SHP77 (cell line): ENCODE data around the gene ZBED5.
A peak's percentile ranks its signal among the peaks of the same experiment; 100 is the strongest.
"Not testable (repeated sequence)": the region's sequence is repeated elsewhere in the genome, so short reads cannot be mapped to it uniquely, and the experiment has no call there.

Source experiments
- DNase-seq, 2 experiments: peaks; one replicate each; lab custom pipeline; 2025; lab: John Stamatoyannopoulos, UW

ZBED5 gene

GRCh38 chr11:10857709-10858438, at the start of gene ZBED5:
ZBED5 (minus strand) TSS chr11:10858053; CDS start chr11:10854945, 3,108 bp downstream.
- peak; percentile 79 to 84 for DNase-seq

- no peak for DNase-seq
Observed at GRCh38 chr11:10906521-10906920, 48.7 kb upstream of the ZBED5 start.

DNA sequence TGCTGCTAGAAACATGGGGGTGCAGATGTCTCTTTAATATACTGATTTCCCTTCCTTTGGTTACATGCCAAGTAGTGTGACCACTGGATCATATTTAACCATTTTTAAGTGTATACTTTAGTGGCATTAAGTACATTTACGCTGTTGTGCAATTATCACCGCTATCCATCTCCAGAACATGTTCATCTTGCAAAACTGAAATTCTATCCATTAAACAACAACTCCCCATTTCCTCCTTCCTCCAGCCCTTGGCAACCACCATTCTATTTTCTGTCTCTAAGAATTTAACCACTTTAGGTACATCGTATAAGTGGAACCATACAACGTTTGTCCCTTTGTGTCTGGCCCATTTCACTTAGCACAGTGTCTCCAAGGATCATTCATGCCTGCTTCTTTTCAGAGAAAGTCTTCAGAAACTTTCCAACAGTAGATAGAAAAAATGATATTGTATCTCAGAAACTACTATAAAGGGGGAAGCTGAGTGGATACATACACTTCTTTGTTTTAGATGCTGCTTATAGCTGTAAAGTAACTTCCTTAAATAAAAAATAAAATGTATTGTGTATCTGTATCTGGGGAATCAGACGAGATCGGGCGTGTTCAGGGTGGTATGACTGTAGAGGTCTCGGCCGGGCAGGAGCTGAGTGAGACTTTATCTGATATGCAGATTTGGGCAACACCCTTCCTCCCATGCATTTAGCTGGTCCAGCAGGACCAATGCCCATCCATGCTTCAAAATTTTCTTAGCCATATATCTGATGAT, 44.6 kb upstream of the ZBED5 start:
- DNase-seq, result no peak

GRCh38 chr11:10900681-10901415, 43.0 kb upstream of the ZBED5 start:
- DNase-seq, result no peak

DNA sequence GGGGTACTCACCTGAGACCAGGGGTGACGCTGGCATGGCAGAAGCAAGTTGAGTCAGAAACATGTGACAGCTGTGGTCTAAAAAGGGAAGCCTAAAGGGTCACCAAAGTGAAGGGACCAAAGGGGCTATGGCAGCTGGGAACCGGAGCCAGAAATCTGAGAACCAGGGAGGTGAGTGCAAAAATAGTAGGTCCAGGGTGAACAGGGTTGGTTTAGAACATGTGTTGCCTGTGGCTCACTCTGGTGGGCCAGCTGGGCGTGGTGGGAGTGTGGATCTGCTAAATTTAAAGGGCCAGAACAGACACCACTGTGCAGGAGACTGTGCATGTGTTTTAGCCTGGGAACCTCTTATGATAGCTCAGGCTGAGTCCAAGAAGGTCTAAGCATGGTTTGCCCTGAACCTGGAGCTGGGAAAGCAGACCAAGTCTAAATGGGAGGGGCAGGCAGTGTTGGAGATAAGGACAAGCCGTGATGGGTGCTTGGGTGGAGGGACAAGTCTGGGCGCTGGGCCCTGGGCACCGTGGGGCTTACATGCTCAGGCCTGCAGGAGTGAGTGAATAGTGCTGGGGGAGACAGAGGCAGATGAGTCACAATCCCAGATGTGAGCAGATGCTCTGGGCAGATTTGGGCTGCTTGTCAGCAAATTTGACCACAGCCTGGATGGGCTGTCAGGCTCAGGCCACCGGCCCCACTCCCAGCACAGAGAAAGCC, 41.4 kb upstream of the ZBED5 start:
- DNase-seq, result no peak

GRCh38 chr11:10898763-10899025, 40.8 kb upstream of the ZBED5 start:
- no peak for DNase-seq

DNA sequence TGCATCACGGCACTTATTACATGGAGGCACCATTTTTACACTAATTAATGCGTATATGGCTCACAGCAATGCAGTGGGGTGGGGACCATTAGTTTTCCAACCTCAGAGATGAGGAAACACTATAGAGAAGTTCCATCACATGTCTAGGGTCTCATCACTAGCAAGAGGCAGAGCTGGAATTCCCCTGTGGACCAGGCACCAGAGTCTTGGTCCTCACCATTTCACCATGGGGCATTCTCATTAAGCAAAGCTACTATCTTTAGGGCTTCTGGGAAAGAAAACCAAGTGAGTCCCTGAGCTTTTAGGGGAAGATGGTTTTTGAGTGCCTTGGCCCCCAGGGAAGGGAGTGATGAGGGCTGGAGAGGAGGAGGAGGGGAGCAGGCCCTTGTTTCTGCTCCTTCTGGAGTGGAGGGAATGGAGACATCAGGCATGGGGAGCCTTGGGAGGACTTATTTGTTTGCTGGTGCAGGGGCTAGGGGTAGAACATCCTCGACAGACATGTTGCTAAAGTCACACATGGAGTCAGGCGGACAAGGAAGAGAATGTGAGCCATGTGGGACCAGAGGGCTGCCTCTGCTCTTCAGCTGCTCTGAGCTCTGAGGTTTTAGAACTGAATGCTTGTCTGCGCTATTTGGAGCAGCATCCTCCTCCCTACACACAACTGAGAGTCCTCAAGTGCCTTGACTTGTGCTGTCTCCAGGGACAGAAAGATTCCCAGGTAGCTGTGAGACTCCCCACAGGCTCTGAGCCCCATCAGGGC, 40.3 kb upstream of the ZBED5 start:
- no peak for DNase-seq

DNA sequence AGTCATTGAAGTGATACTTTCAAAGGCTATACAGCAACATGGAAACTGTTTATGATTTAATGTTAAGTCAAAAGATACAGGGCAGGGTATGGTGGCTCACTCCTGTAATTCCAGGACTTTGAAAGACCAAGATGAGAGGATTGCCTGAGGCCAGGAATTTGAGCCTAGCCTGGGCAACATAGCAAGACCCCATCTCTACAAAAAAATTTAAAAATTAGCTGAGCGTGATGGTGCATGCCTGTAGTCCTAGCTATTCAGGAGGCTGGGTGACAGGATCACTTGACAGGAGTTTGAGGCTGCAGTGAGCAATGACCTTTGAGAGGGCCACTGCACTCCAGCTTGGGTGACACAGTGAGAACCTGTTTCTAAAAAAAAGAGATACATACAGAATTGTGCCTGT, 39.3 kb upstream of the ZBED5 start:
- no peak for DNase-seq

- no peak for DNase-seq
Observed at GRCh38 chr11:10896493-10896892, 38.6 kb upstream of the ZBED5 start.

DNA sequence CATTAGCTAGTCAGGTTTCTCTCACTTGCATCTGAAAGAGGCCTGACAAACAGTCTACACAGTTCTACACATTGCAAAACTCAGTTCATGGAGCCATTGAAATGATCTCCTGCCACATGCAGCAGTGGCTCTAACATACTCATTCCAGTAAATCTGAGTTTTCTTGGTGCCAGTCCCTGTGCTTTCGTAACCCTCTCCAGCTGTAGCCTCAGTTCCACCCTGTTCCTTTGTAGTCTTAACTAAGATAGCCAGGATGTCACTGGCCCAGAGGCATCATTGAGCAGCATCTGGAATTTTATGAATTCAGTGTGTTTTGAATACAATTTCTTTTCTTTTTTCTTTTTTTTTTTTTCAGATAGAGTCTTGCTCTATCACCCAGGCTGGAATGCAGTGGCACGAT, 37.4 kb upstream of the ZBED5 start:
- DNase-seq, result no peak

DNA sequence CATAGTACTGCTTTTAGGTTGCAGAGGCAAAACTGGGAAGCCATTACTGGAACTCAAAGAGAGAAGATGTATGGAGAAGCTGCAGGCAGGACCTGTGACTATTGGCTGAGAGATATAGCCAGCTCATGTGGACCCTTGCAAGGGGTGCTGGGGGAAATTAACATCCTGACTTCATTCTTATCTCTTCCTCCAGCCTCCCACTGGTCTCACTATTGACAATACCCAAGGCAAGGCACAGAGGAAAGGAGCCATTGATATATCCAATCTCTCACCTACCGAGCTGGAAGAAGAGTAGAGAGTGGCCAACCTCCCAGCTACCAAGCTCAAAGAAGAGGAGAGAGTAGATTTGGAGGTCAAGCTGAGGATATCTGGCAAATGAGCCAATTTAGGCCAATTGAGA, 36.8 kb upstream of the ZBED5 start:
- no peak for DNase-seq

GRCh38 chr11:10893714-10894151, 35.9 kb upstream of the ZBED5 start:
- no peak for DNase-seq

GRCh38 chr11:10892250-10892649, 34.4 kb upstream of the ZBED5 start:
- DNase-seq, result no peak

GRCh38 chr11:10891151-10891720, 33.4 kb upstream of the ZBED5 start:
- no peak for DNase-seq

GRCh38 chr11:10890083-10890482, 32.2 kb upstream of the ZBED5 start:
- not testable (repeated sequence) for DNase-seq

GRCh38 chr11:10887307-10887706, 29.5 kb upstream of the ZBED5 start:
- DNase-seq, result no peak

DNA sequence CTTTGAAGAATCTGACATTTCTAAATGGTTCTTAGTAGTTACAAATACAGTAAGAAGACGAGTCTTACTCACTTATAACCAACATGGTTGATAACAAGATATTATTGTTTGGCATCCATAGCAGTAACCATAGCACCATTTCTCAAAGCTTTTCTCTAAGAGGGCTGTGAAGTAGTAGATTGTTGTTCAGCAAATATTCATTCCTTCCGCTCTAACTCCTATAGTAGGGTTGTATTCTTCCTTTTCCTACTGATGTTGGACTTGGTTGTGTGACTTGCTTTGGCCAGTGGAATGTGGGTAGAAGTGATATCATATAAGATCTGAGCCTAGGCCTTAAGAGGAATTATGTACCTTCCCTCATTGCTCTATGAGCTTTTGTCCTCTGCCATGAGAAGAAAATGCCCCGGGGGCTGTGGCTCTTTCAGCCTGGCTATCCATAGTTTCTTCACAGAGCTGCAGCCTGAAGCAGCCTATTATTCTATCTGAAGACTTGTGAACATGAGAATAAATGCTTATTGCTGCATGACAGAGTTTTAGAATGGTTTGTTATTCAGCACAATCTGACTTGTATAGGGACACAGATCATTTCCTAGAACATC, 28.9 kb upstream of the ZBED5 start:
- DNase-seq, result no peak

GRCh38 chr11:10885703-10886363, 28.0 kb upstream of the ZBED5 start:
- no peak for DNase-seq

DNA sequence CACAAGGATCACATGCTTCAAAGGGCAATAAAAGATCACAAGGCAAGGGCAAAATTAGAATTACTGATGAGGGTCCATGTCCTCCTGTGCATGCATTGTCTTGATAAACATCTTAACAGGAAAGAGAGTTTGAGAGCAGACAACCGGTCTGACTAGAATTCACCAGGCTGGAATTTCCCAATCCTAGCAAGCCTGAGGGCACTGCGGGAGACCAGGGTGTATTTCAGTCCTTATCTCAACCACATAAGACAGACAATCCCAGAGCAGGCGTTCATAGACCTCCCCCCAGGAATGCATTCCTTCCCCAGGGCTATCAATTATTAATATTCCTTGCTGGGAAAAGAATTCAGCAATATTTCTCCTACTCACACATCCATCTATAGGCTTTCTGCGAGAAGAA, 26.4 kb upstream of the ZBED5 start:
- DNase-seq, result not testable (repeated sequence)

DNA sequence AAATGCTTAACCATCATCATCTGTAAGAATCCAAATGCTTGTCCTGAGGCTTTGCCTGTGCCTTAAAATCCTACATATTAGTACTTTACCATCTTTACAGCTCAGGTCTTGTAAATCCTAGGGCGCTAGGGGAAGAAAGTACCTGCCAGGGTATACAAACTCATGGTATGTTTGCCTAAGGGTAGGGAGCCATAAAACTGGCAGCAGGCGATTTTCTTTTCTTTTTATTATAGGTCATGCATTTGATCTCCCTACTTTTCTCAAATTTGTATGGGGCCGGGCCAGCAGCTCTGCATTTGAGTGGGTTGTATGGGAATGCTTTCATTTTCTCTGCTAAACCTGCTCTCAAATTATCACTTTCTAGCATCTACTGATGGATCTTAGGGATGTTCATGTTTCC, 24.0 kb upstream of the ZBED5 start:
- DNase-seq, result no peak
